ENCODE data around the gene PRKAG2. TPM values are rescaled to one million over a fixed set of nuclear protein-coding genes. Genes with fewer than 3 reads are reported as not detected.

The PRKAG2 gene
- polyA plus RNA-seq, 3 donors: 29.2 to 59.8 (median 30.9) TPM

DNA sequence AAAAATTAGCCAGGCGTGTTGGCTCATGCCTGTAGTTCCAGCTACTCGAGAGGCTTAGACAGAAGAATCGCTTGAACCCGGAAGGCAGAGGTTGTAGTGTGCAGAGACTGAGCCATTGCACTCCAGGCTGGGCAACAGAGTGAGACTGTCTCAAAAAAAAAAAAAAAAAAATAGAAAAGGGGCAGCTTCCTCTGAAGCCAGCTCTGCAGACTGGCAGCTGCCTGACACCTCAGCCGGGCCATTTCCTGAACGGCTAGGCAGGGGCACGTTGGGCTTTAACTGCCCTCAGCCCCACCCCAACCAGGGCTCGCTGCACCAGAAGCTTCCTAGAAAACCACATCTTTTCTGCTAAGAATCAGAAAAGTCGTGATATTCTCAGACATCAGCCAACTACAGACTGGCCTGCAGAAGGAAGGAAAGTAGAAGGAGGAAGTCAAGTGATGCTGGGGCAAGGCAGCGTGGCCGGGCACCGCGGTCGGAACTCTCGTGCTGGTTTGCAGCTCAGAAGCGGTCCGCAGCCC, 38.0 kb downstream of the PRKAG2 start:
- Histone ChIP-seq H3K27ac (ENCODE audit: low read depth in 1 of 2, low read length in 2 of 2) (peak overlapping the region; percentile 81 to 88), H3K27me3 (ENCODE audit: control insufficient read depth in 2 of 2, insufficient read depth in 2 of 2, low read length in 2 of 2) (no peaks in the 10 kb centered on the region), H3K79me2 (ENCODE audit: insufficient read depth, low read length) (peaks cover 77% of the 10 kb centered on the region), H4K20me1 (ENCODE audit: insufficient read depth, low read length) (peaks cover 68% of the 10 kb centered on the region), H2AFZ (ENCODE audit: insufficient read depth, low read depth, low read length, poor library complexity, severe bottlenecking) (no peak overlapping the region), H3K4me3 (replicated peaks in 1 of 3; ENCODE audit: low read depth in 2 of 3, low read length in 3 of 3) (peak overlapping the region in 1 of 3 experiments; percentile 65), H3K4me2 (replicated peaks; ENCODE audit: extremely low read depth, low read length, poor library complexity, severe bottlenecking) (peak overlapping the region; percentile 78), H3K9me3 (replicated peaks in 1 of 2; ENCODE audit: control insufficient read depth in 1 of 2, insufficient read depth in 1 of 2, low read length in 2 of 2) (no peaks in the 10 kb centered on the region), H3K36me3 (replicated peaks in 1 of 2; ENCODE audit: control insufficient read depth in 1 of 2, insufficient read depth in 2 of 2, low read length in 2 of 2) (peaks cover 7 to 28% of the 10 kb centered on the region in 2 donors), H3K9ac (ENCODE audit: insufficient read depth, low read length, poor library complexity, severe bottlenecking) (peak overlapping the region; percentile 66), H3K4me1 (ENCODE audit: control insufficient read depth in 1 of 2, insufficient read depth in 2 of 2, low read length in 2 of 2) (peaks cover 51 to 53% of the 10 kb centered on the region in 2 donors)
- H3K36me3 Mint-ChIP-seq: peaks cover 28 to 32% of the 10 kb centered on the region in 2 donors
- peaks cover 0 to 2% (median 0%) of the 10 kb centered on the region in 7 donors for H3K9me3 Mint-ChIP-seq
- WGBS (ENCODE audit: insufficient coverage): 1% methylated on average over 13 of the region's 17 CpGs
- H3K27me3 Mint-ChIP-seq (ENCODE audit: low read depth in 3 of 3): peaks cover 0 to 6% (median 0%) of the 10 kb centered on the region in 3 donors
- peaks cover 54% of the 10 kb centered on the region for H3K4me1 Mint-ChIP-seq
- TF ChIP-seq, protein P1, sequence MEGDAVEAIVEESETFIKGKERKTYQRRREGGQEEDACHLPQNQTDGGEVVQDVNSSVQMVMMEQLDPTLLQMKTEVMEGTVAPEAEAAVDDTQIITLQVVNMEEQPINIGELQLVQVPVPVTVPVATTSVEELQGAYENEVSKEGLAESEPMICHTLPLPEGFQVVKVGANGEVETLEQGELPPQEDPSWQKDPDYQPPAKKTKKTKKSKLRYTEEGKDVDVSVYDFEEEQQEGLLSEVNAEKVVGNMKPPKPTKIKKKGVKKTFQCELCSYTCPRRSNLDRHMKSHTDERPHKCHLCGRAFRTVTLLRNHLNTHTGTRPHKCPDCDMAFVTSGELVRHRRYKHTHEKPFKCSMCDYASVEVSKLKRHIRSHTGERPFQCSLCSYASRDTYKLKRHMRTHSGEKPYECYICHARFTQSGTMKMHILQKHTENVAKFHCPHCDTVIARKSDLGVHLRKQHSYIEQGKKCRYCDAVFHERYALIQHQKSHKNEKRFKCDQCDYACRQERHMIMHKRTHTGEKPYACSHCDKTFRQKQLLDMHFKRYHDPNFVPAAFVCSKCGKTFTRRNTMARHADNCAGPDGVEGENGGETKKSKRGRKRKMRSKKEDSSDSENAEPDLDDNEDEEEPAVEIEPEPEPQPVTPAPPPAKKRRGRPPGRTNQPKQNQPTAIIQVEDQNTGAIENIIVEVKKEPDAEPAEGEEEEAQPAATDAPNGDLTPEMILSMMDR (IDR thresholded peaks at IDR 0.05): no peak
- H3K27ac Mint-ChIP-seq: peak overlapping the region; percentile 94 to 97 (median 95)
- H3K4me3 Mint-ChIP-seq: peak overlapping the region; percentile 69 to 82
- DNase-seq: peak; percentile 77 to 84 (median 78)
- intact Hi-C loops (cut with micrococcal nuclease): loop anchor here in 1 of 2 donors (2.0 to 5.0 kb wide), 2 partner anchors 32 to 38 kb away; partner anchors contain the start of gene PRKAG2

DNA sequence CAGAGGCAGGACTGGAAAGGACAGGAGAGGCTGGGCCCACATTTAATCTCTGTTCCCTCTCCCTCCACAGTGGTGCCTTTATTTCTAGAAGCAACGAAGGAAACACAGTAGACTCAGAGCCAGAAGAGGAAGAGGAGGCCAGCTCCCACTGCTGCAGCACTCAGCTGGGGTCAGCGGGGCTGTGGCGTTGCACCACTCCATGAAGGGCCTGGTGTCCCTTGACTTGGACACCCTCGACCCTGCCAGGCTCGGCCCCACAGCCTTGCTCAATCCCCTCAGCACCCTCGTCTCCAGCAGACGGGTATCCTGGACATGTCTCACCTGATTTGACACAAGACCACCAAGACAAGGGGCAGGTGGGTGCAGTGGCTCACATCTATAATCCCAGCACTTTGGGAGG, 38.8 kb downstream of the PRKAG2 start:
- H3K79me2 ChIP-seq (ENCODE audit: insufficient read depth, low read length): peaks cover 79% of the 10 kb centered on the region
- peaks cover 0 to 2% (median 0%) of the 10 kb centered on the region in 7 donors for H3K9me3 Mint-ChIP-seq
- TF ChIP-seq, protein P1 (IDR thresholded peaks at IDR 0.05): no peak
- peaks cover 7 to 35% of the 10 kb centered on the region in 2 donors for H3K36me3 ChIP-seq (replicated peaks in 1 of 2; ENCODE audit: control insufficient read depth in 1 of 2, insufficient read depth in 2 of 2, low read length in 2 of 2)
- peaks cover 73% of the 10 kb centered on the region for H4K20me1 ChIP-seq (ENCODE audit: insufficient read depth, low read length)
- peaks cover 0 to 6% (median 0%) of the 10 kb centered on the region in 3 donors for H3K27me3 Mint-ChIP-seq (ENCODE audit: low read depth in 3 of 3)
- peaks cover 46 to 47% of the 10 kb centered on the region in 2 donors for H3K4me1 ChIP-seq (ENCODE audit: control insufficient read depth in 1 of 2, insufficient read depth in 2 of 2, low read length in 2 of 2)
- peak overlapping the region; percentile 66 for H3K9ac ChIP-seq (ENCODE audit: insufficient read depth, low read length, poor library complexity, severe bottlenecking)
- intact Hi-C loops (cut with micrococcal nuclease): loop anchor here in 1 of 2 donors (2.0 to 5.0 kb wide), 2 partner anchors 31 to 39 kb away; partner anchors contain the start of gene PRKAG2
- H3K27ac ChIP-seq (ENCODE audit: low read depth in 1 of 2, low read length in 2 of 2): peak overlapping the region; percentile 81 to 88
- H2AFZ ChIP-seq (ENCODE audit: insufficient read depth, low read depth, low read length, poor library complexity, severe bottlenecking): no peak overlapping the region
- H3K4me3 ChIP-seq (replicated peaks in 1 of 3; ENCODE audit: low read depth in 2 of 3, low read length in 3 of 3): peak overlapping the region in 1 of 3 experiments; percentile 65
- DNase-seq: peak; percentile 61 to 67 (median 65)
- H3K4me2 ChIP-seq (replicated peaks; ENCODE audit: extremely low read depth, low read length, poor library complexity, severe bottlenecking): peak overlapping the region; percentile 78
- 0% methylated on average over 5 of the region's 7 CpGs for WGBS (ENCODE audit: insufficient coverage)
- H3K36me3 Mint-ChIP-seq: peaks cover 22 to 33% of the 10 kb centered on the region in 2 donors
- peak overlapping the region; percentile 94 to 97 (median 95) for H3K27ac Mint-ChIP-seq
- H3K27me3 ChIP-seq (ENCODE audit: control insufficient read depth in 2 of 2, insufficient read depth in 2 of 2, low read length in 2 of 2): no peaks in the 10 kb centered on the region
- H3K4me1 Mint-ChIP-seq: peaks cover 46% of the 10 kb centered on the region
- no peaks in the 10 kb centered on the region for H3K9me3 ChIP-seq (replicated peaks in 1 of 2; ENCODE audit: control insufficient read depth in 1 of 2, insufficient read depth in 1 of 2, low read length in 2 of 2)
- peak overlapping the region; percentile 69 to 84 for H3K4me3 Mint-ChIP-seq
